Ishikawa (cell line): Measurements from ENCODE around the gene LAMB4.

Experiments
- CEBPB ChIP-seq: IDR thresholded peaks from 2 replicates; pipeline ENCODE4 v1.6.1; 2012
- EGR1 ChIP-seq: IDR thresholded peaks from 2 replicates; pipeline ENCODE4 v1.6.1; 2012
- TAF1 ChIP-seq: IDR thresholded peaks from 2 replicates; pipeline ENCODE4 v1.6.1; 2012; ENCODE audit warnings: low read depth, mild to moderate bottlenecking
- YY1 ChIP-seq: IDR thresholded peaks from 2 replicates; pipeline ENCODE4 v1.6.1; 2012; ENCODE audit warnings: low read depth
- ZBTB7A ChIP-seq: IDR thresholded peaks from 2 replicates; pipeline ENCODE4 v1.6.1; 2012; ENCODE audit warnings: low read depth
- TF ChIP-seq, protein P1 (sequence below): IDR thresholded peaks from 2 replicates; pipeline ENCODE4 v1.6.1; 2012; ENCODE audit warnings: low read depth, mild to moderate bottlenecking

DNA sequence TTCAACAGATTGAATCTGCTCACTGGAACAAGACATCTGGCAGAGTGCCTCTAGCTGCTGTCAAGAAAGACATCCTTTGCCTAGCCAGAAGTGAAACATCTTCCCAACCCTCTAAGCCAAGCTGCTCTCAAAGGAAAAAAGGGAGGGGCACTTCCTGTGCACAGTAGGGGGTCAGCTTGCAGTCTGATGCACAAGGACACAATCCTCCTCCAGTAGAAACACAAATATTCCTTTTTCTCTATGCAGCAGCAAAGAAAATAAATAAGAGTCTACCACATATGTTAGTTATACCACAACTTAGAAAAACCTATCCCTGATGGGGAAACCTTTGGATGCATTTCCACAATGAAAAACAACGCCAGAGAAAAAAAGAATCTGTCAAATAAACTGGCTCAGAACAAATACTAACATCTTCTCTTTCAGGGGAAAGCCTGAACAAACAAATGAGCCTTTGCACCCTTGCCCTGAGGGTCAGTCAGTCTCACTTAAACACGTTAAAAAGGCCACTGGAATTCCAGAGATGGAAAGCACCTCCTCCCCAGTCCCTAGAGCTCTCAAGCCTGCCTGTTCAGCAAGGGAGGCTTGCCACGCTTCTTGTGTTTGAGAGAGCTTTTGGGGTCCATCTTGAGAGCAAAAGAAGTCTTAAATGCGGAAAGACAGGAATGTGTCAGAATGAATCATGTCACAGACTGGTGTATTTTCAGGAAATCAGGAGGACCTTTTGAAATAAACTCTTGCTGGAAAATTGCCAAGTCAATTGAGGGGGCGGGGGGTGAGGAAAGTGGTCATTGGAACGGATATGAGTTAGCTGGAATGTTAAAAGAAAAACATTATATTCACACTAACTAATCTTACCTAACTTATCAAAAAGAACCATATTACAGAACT lies 134.7 kb downstream of the LAMB4 start:
- TF ChIP-seq CEBPB (no peak), TAF1 (no peak), EGR1 (peak; percentile 57; the same call in 1 of the 2 replicates), ZBTB7A (no peak), YY1 (no peak)
- TF ChIP-seq, protein P1, sequence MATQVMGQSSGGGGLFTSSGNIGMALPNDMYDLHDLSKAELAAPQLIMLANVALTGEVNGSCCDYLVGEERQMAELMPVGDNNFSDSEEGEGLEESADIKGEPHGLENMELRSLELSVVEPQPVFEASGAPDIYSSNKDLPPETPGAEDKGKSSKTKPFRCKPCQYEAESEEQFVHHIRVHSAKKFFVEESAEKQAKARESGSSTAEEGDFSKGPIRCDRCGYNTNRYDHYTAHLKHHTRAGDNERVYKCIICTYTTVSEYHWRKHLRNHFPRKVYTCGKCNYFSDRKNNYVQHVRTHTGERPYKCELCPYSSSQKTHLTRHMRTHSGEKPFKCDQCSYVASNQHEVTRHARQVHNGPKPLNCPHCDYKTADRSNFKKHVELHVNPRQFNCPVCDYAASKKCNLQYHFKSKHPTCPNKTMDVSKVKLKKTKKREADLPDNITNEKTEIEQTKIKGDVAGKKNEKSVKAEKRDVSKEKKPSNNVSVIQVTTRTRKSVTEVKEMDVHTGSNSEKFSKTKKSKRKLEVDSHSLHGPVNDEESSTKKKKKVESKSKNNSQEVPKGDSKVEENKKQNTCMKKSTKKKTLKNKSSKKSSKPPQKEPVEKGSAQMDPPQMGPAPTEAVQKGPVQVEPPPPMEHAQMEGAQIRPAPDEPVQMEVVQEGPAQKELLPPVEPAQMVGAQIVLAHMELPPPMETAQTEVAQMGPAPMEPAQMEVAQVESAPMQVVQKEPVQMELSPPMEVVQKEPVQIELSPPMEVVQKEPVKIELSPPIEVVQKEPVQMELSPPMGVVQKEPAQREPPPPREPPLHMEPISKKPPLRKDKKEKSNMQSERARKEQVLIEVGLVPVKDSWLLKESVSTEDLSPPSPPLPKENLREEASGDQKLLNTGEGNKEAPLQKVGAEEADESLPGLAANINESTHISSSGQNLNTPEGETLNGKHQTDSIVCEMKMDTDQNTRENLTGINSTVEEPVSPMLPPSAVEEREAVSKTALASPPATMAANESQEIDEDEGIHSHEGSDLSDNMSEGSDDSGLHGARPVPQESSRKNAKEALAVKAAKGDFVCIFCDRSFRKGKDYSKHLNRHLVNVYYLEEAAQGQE, result no peak
